HepG2 (cell line): ENCODE data around the gene LIMK2. TPM values are rescaled to one million over a fixed set of nuclear protein-coding genes. Genes with fewer than 3 reads are reported as not detected.

ENCODE experiments used
- CCAR2 ChIP-seq: fragments of 200-400 bp; formaldehyde crosslinking; optimal IDR thresholded peaks from 2 replicates; pipeline ENCODE3; 2018; ENCODE audit warnings: low read depth, mild to moderate bottlenecking, low read length, moderate library complexity
- FOSL1 ChIP-seq: sonication (generic); formaldehyde crosslinking; IDR thresholded peaks from 2 replicates; pipeline ENCODE4 v1.9.0; 2021; ENCODE audit warnings: missing genetic modification reagents, borderline replicate concordance
- HDAC2 ChIP-seq: sonication (generic); formaldehyde crosslinking; IDR thresholded peaks from 2 replicates; pipeline ENCODE4 v1.4.0; 2020; ENCODE audit warnings: missing genetic modification reagents
- HNF4G ChIP-seq, 2 experiments: sonication (generic) in 1 of 2; formaldehyde crosslinking in 1 of 2; IDR thresholded peaks; 2 replicates each; pipeline versions ENCODE4 v1.4.0 to v1.6.1; 2011 to 2020; ENCODE audit warnings: borderline replicate concordance in 2 of 2, low read depth in 2 of 2, mild to moderate bottlenecking in 2 of 2, low read length in 1 of 2, missing genetic modification reagents in 1 of 2, moderate library complexity in 1 of 2
- MAFG ChIP-seq: sonication (generic); formaldehyde crosslinking; IDR thresholded peaks from 2 replicates; pipeline ENCODE4 v1.5.1; 2020; ENCODE audit warnings: mild to moderate bottlenecking, missing genetic modification reagents
- RFXAP ChIP-seq: sonication (generic); formaldehyde crosslinking; IDR thresholded peaks from 2 replicates; pipeline ENCODE4 v1.4.0; 2020; ENCODE audit warnings: missing genetic modification reagents, borderline replicate concordance
- SMAD9 ChIP-seq: sonication (generic); formaldehyde crosslinking; IDR thresholded peaks from 2 replicates; pipeline ENCODE4 v1.5.1; 2020; ENCODE audit warnings: mild to moderate bottlenecking, missing genetic modification reagents
- TBL1XR1 ChIP-seq: fragments of 150-350 bp; IDR thresholded peaks from 2 replicates; pipeline ENCODE4 v1.6.1; 2014; ENCODE audit warnings: borderline replicate concordance, low read length; ENCODE audit not compliant: partially characterized antibody
- ZNF747 ChIP-seq: sonication (generic); formaldehyde crosslinking; IDR thresholded peaks from 2 replicates; pipeline ENCODE4 v1.8.1; 2023; ENCODE audit warnings: missing genetic modification reagents, mild to moderate bottlenecking, borderline replicate concordance
- polyA plus RNA-seq, 8 experiments: library from polyadenylated mRNA; depleted of rRNA in 3 of 8; stranded (reverse) in 7 of 8; unstranded in 1 of 8; fragments of >200 nt; fragmentation: Illumina TruSeq in 4 of 8; extraction: Trizol in 4 of 8; gene quantifications; 2 replicates each; pipeline versions ENCODE4 v1.2.1 to v1.2.3, GENCODE V29; 2011 to 2016; ENCODE audit warnings: low read depth in 4 of 8, missing spikeins in 1 of 8, mixed read lengths in 1 of 8; ENCODE audit not compliant: insufficient read depth in 1 of 8
- total RNA-seq, 5 experiments: library from RNA; depleted of rRNA; stranded (reverse); fragments of >200 nt; fragmentation: Illumina TruSeq; extraction: Trizol; gene quantifications; 2 replicates each; pipeline ENCODE4 v1.2.3, GENCODE V29; 2016; ENCODE audit warnings: low read depth in 1 of 5
- TF ChIP-seq, protein P1 (sequence below), 2 experiments: fragments of 450-650 bp in 1 of 2; sonication (generic) in 1 of 2; formaldehyde crosslinking; IDR thresholded peaks; 2 replicates each; pipeline versions ENCODE4 v1.5.0 to v1.8.0; 2020 to 2022; ENCODE audit warnings: mild to moderate bottlenecking in 1 of 2, missing genetic modification reagents in 1 of 2
- TF ChIP-seq, protein P2 (sequence below): sonication (generic); formaldehyde crosslinking; IDR thresholded peaks from 2 replicates; pipeline ENCODE4 v1.4.0; 2020; ENCODE audit warnings: missing genetic modification reagents
- TF ChIP-seq, protein P3 (sequence below): sonication (generic); formaldehyde crosslinking; IDR thresholded peaks from 2 replicates; pipeline ENCODE4 v1.4.0; 2020; ENCODE audit warnings: missing genetic modification reagents
- TF ChIP-seq, protein P4 (sequence below): sonication (generic); formaldehyde crosslinking; IDR thresholded peaks from 2 replicates; pipeline ENCODE4 v1.4.0; 2020; ENCODE audit warnings: missing genetic modification reagents, borderline replicate concordance
- TF ChIP-seq, protein P5 (sequence below): sonication (generic); formaldehyde crosslinking; IDR thresholded peaks from 2 replicates; pipeline ENCODE4 v1.5.0; 2020; ENCODE audit warnings: mild to moderate bottlenecking, missing genetic modification reagents, borderline replicate concordance

LIMK2 gene
- total and polyA plus RNA-seq, 2 of the 13 experiments (the other 11 are each of a cell fraction or from before 2014, with no cell fraction given): 20.9 to 29.8 TPM

DNA sequence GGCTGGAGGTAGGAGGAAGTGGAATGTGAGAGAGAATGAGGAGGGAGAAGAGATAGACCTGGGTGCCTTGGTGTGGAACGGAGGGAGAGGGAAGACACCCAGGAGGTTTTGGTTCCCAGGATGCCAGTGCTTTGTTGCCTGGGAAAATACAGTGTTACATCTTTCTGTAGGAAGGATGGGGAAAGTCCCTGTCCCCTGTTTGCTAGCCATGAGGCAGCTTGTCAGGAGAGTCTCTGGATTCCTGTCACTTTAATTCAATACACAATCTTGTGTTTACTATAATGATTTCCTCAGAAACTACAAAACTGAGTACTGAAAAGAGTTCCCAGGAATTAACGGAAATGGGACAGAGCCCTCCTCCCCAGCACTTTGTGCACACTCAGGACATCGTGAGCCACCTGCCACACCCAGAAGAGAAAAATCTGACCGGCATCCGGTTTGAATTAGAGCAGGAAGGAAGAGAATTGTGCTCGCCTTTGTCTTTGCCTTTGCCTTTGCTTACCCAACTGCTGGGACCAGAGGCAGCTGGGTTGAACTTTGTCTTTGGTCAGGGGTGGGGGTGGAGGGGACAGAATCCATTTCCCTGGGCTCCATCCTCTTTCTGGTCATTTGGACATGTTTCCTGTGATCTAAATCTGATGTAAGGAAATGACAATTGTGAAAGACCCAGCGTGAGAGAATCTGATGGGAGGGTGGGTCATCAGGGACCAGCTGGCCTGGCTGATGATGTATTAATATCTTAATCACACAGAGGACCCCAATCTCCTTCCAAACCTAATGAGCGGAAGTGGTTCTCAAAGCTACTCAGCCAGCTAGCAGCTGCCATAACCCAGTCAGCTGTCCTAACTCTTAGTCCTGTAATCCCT is 1.3 kb upstream of the LIMK2 start (continued):
- TF ChIP-seq ZNF747 (CRISPR knock-in tag) (no peak), CCAR2 (no peak), SMAD9 (no peak), TBL1XR1 (no peak), HNF4G (IDR thresholded peaks at IDR 0.05; ENCODE audit: borderline replicate concordance, low read depth, low read length) (peak; percentile 86), HNF4G (CRISPR knock-in tag; IDR thresholded peaks at IDR 0.05; ENCODE audit: borderline replicate concordance, low read depth) (peak; percentile 70; the same call in 1 of the 2 replicates), MAFG (no peak), HDAC2 (CRISPR knock-in tag) (peak; percentile 69), RFXAP (CRISPR knock-in tag) (no peak; the same call in 1 of the 2 replicates), FOSL1 (CRISPR knock-in tag) (no peak)
- TF ChIP-seq, protein P1, sequence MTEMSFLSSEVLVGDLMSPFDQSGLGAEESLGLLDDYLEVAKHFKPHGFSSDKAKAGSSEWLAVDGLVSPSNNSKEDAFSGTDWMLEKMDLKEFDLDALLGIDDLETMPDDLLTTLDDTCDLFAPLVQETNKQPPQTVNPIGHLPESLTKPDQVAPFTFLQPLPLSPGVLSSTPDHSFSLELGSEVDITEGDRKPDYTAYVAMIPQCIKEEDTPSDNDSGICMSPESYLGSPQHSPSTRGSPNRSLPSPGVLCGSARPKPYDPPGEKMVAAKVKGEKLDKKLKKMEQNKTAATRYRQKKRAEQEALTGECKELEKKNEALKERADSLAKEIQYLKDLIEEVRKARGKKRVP (CRISPR knock-in tag; IDR thresholded peaks at IDR 0.05): peak in 1 of 2 experiments; percentile 76; a peak in 2 of 4 replicates
- TF ChIP-seq, protein P2, sequence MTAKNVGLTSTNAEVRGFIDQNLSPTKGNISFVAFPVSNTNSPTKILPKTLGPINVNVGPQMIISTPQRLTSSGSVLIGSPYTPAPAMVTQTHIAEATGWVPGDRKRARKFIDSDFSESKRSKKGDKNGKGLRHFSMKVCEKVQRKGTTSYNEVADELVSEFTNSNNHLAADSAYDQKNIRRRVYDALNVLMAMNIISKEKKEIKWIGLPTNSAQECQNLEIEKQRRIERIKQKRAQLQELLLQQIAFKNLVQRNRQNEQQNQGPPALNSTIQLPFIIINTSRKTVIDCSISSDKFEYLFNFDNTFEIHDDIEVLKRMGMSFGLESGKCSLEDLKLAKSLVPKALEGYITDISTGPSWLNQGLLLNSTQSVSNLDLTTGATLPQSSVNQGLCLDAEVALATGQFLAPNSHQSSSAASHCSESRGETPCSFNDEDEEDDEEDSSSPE: no peak
- TF ChIP-seq, protein P3, sequence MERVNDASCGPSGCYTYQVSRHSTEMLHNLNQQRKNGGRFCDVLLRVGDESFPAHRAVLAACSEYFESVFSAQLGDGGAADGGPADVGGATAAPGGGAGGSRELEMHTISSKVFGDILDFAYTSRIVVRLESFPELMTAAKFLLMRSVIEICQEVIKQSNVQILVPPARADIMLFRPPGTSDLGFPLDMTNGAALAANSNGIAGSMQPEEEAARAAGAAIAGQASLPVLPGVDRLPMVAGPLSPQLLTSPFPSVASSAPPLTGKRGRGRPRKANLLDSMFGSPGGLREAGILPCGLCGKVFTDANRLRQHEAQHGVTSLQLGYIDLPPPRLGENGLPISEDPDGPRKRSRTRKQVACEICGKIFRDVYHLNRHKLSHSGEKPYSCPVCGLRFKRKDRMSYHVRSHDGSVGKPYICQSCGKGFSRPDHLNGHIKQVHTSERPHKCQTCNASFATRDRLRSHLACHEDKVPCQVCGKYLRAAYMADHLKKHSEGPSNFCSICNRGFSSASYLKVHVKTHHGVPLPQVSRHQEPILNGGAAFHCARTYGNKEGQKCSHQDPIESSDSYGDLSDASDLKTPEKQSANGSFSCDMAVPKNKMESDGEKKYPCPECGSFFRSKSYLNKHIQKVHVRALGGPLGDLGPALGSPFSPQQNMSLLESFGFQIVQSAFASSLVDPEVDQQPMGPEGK (CRISPR knock-in tag): peak; percentile 82
- TF ChIP-seq, protein P4, sequence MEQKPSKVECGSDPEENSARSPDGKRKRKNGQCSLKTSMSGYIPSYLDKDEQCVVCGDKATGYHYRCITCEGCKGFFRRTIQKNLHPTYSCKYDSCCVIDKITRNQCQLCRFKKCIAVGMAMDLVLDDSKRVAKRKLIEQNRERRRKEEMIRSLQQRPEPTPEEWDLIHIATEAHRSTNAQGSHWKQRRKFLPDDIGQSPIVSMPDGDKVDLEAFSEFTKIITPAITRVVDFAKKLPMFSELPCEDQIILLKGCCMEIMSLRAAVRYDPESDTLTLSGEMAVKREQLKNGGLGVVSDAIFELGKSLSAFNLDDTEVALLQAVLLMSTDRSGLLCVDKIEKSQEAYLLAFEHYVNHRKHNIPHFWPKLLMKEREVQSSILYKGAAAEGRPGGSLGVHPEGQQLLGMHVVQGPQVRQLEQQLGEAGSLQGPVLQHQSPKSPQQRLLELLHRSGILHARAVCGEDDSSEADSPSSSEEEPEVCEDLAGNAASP (CRISPR knock-in tag): no peak
- TF ChIP-seq, protein P5, sequence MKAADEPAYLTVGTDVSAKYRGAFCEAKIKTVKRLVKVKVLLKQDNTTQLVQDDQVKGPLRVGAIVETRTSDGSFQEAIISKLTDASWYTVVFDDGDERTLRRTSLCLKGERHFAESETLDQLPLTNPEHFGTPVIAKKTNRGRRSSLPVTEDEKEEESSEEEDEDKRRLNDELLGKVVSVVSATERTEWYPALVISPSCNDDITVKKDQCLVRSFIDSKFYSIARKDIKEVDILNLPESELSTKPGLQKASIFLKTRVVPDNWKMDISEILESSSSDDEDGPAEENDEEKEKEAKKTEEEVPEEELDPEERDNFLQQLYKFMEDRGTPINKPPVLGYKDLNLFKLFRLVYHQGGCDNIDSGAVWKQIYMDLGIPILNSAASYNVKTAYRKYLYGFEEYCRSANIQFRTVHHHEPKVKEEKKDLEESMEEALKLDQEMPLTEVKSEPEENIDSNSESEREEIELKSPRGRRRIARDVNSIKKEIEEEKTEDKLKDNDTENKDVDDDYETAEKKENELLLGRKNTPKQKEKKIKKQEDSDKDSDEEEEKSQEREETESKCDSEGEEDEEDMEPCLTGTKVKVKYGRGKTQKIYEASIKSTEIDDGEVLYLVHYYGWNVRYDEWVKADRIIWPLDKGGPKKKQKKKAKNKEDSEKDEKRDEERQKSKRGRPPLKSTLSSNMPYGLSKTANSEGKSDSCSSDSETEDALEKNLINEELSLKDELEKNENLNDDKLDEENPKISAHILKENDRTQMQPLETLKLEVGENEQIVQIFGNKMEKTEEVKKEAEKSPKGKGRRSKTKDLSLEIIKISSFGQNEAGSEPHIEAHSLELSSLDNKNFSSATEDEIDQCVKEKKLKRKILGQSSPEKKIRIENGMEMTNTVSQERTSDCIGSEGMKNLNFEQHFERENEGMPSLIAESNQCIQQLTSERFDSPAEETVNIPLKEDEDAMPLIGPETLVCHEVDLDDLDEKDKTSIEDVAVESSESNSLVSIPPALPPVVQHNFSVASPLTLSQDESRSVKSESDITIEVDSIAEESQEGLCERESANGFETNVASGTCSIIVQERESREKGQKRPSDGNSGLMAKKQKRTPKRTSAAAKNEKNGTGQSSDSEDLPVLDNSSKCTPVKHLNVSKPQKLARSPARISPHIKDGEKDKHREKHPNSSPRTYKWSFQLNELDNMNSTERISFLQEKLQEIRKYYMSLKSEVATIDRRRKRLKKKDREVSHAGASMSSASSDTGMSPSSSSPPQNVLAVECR: peak; percentile 46; the same call in 1 of the 2 replicates
